BJ (cell line): ENCODE data around the gene UCP2. TPM values are rescaled to one million over a fixed set of nuclear protein-coding genes. Genes with fewer than 3 reads are reported as not detected.

Experiments
- CTCF ChIA-PET: fragments of 350-600 bp; formaldehyde crosslinking; extraction: SDS; loops from one replicate; lab custom pipeline; 2021; ENCODE audit warnings: antibody characterized with exemption, inconsistent platforms; lab: Yijun Ruan, JAX
- POLR2A ChIA-PET: fragments of 300-600 bp; sonication (Branson Sonifier 250); formaldehyde crosslinking; extraction: SDS; loops from one replicate; lab custom pipeline; 2021; ENCODE audit warnings: antibody characterized with exemption; lab: Charles Lee
- DNase-seq: peaks from one replicate; pipeline ENCODE4 v3.0.0-alpha.2; 2011; ENCODE audit warnings: low read depth
- H3K27me3 ChIP-seq: 2 replicates; pipeline ENCODE4 v1.6.0; 2011; ENCODE audit warnings: low read length; ENCODE audit not compliant: control insufficient read depth, insufficient read depth
- H3K36me3 ChIP-seq: 2 replicates; pipeline ENCODE4 v1.5.1; 2011; ENCODE audit warnings: low read length; ENCODE audit not compliant: control insufficient read depth, insufficient read depth
- H3K4me3 ChIP-seq: 2 replicates; pipeline ENCODE4 v1.5.1; 2011; ENCODE audit warnings: low read depth, mild to moderate bottlenecking, control low read depth, low read length
- polyA plus RNA-seq: library from polyadenylated mRNA; depleted of rRNA; stranded (reverse); fragments of >200 nt; gene quantifications from 2 replicates; pipeline ENCODE4 v1.2.3, GENCODE V29; 2011
- TF ChIP-seq, protein P1 (sequence below): IDR thresholded peaks from 2 replicates; pipeline ENCODE4 v1.5.1; 2011; ENCODE audit warnings: low read depth, mild to moderate bottlenecking, control low read depth, inconsistent platforms, low read length, moderate library complexity; ENCODE audit not compliant: insufficient read depth

The UCP2 gene
- polyA plus RNA-seq, 1 experiment, result 26.6 TPM

DNA sequence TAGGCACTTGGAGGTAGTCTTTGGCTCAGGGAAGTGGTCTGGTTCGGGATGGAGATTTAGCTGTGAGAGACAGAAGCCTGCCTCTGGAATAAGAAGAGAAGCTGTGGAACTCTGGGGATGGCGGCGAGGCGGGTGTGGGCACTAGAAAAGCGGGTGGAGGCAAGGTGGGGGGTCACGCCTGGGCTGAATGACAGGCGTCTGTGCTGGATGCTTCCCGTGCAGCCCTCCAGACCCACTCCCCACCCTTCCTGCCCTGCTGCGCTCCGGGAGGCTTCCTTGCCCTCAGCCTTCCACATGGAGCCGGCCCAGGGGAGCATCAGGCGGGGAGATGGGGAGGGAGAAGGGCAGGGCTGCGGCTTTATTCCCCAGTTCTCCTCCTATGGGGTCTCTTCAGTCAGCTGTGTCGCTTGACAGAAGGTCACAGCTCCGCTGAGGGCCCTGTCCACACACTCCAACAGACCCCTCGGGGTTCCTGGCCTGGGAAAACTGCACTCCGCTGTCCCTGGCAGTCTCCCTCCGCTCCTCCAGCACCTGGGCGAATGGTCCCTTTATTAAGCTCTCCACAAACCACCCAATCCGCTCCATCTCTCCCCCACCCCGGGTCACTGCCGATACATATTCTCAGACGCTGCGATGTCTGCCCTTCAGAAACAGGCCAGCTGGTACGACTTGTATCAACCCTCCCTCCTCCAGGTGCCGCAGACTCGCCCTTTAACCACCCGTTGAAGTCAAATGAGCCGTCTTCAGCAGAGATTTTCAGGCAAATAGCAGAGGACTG is 25.6 kb downstream of the UCP2 start:
- DNase-seq, result no peak
- TF ChIP-seq, protein P1, sequence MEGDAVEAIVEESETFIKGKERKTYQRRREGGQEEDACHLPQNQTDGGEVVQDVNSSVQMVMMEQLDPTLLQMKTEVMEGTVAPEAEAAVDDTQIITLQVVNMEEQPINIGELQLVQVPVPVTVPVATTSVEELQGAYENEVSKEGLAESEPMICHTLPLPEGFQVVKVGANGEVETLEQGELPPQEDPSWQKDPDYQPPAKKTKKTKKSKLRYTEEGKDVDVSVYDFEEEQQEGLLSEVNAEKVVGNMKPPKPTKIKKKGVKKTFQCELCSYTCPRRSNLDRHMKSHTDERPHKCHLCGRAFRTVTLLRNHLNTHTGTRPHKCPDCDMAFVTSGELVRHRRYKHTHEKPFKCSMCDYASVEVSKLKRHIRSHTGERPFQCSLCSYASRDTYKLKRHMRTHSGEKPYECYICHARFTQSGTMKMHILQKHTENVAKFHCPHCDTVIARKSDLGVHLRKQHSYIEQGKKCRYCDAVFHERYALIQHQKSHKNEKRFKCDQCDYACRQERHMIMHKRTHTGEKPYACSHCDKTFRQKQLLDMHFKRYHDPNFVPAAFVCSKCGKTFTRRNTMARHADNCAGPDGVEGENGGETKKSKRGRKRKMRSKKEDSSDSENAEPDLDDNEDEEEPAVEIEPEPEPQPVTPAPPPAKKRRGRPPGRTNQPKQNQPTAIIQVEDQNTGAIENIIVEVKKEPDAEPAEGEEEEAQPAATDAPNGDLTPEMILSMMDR, result no peak
- Histone ChIP-seq H3K27me3 (no peaks in the 10 kb centered on the region), H3K36me3 (no peaks in the 10 kb centered on the region), H3K4me3 (no peak overlapping the region)
- POLR2A ChIA-PET, result no interaction called here
- CTCF ChIA-PET, result no interaction called here

DNA sequence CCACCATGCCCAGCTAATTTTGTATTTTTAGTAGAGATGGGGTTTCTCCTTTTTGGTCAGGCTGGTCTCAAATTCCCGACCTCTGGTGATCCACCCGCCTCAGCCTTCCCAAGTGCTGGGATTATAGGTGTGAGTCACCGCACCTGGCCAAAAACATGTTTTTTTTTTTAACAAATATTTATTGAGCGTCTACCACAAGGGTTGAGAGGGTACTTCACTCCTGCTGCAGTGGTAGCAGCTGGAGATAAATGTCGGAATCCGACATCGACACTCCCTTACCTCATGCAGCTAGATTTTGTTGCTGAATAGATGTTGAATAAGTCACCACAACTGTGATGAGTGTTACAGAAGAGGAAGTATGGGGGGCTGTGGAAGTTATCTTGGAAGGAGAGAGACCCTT is 30.8 kb downstream of the UCP2 start:
- no peak for DNase-seq
- POLR2A ChIA-PET, result no interaction called here
- TF ChIP-seq, protein P1, result no peak
- no peak overlapping the region for H3K4me3 ChIP-seq
- no peaks in the 10 kb centered on the region for H3K36me3 ChIP-seq
- no peaks in the 10 kb centered on the region for H3K27me3 ChIP-seq
- CTCF ChIA-PET, result no interaction called here

GRCh38 chr11:73950869-73951710 is 31.6 kb downstream of the UCP2 start, which contains the start of gene DNAJB13:
Gene DNAJB13 (plus strand): TSS chr11:73951026. CDS start chr11:73951070, 44 bp downstream.
- no peak for DNase-seq
- CTCF ChIA-PET, result interaction anchor here (0.8 kb wide), 1 partner anchor 10 kb away, joined by 3 read pairs; no protein-coding TSS in a partner anchor
- Histone ChIP-seq H3K36me3 (no peaks in the 10 kb centered on the region), H3K4me3 (no peak within 1 kb of the TSS), H3K27me3 (no peaks in the 10 kb centered on the region)
- TF ChIP-seq, protein P1, result no peak
- POLR2A ChIA-PET, result no interaction called here

- no peak overlapping the region for H3K4me3 ChIP-seq
- CTCF ChIA-PET, result interaction anchor here (0.7 kb wide), 1 partner anchor 14 kb away, joined by 3 read pairs; no protein-coding TSS in a partner anchor
- TF ChIP-seq, protein P1, result no peak
- POLR2A ChIA-PET, result no interaction called here
- no peak for DNase-seq
- H3K27me3 ChIP-seq, result no peaks in the 10 kb centered on the region
- no peaks in the 10 kb centered on the region for H3K36me3 ChIP-seq
These were observed 32.7 kb downstream of the UCP2 start for GRCh38 chr11:73949912-73950311.

DNA sequence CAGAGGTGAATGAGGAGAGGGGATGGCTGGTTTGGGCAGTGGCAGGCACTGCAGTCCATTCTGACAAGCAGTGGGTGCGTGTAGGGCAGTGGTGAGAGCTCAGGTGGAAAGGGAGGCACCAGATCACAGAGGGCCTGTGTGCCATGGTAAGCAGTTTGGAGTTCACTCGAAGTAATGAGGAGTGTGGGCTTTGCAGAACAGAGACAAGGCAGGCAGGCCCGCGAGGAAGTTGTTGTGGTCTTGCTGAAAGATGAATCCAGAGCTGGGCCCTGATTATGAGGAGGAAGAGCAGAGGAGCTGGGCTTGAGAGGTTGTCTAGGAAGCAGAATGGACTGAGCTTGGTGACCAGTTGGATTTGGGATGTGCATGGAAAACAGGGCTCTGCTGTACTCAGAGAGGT is 33.4 kb downstream of the UCP2 start:
- no peak for DNase-seq
- no peaks in the 10 kb centered on the region for H3K27me3 ChIP-seq
- TF ChIP-seq, protein P1, result no peak
- ChIA-PET POLR2A (no interaction called here), CTCF (no interaction called here)
- H3K4me3 ChIP-seq, result no peak overlapping the region
- no peaks in the 10 kb centered on the region for H3K36me3 ChIP-seq
